Skeletal muscle tissue (tissue), 4 donors: ENCODE results near the gene GNAT1. TPM values are rescaled to one million over a fixed set of nuclear protein-coding genes. Genes with fewer than 3 reads are reported as not detected.

Source experiments
- H3K27ac ChIP-seq: one replicate; pipeline ENCODE4 v1.7.0; 2013; ENCODE audit warnings: mild to moderate bottlenecking, low read depth, low read length, inconsistent platforms
- H3K27me3 ChIP-seq, 3 donors: one replicate each; pipeline ENCODE4 v1.7.0; 2013; ENCODE audit warnings: low read length in 3 of 3; ENCODE audit not compliant: control insufficient read depth in 3 of 3, insufficient read depth in 3 of 3
- H3K36me3 ChIP-seq, 3 donors: one replicate each; pipeline ENCODE4 v1.7.0; 2013; ENCODE audit warnings: low read length in 3 of 3; ENCODE audit not compliant: control insufficient read depth in 3 of 3, insufficient read depth in 3 of 3
- H3K4me1 ChIP-seq, 3 donors: one replicate each; pipeline ENCODE4 v1.7.0; 2013; ENCODE audit warnings: low read length in 3 of 3, mild to moderate bottlenecking in 3 of 3; ENCODE audit not compliant: control insufficient read depth in 3 of 3, insufficient read depth in 3 of 3
- H3K4me3 ChIP-seq, 3 donors: one replicate each; pipeline ENCODE4 v1.7.0; 2013; ENCODE audit warnings: low read length in 3 of 3
- H3K9ac ChIP-seq, 3 donors: one replicate each; pipeline ENCODE4 v1.7.0; 2013; ENCODE audit warnings: low read length in 3 of 3, mild to moderate bottlenecking in 3 of 3, moderate library complexity in 2 of 3, low read depth in 1 of 3
- H3K9me3 ChIP-seq, 3 donors: one replicate each; pipeline ENCODE4 v1.7.0; 2013; ENCODE audit warnings: low read length in 3 of 3; ENCODE audit not compliant: control insufficient read depth in 3 of 3
- total RNA-seq: library from RNA; depleted of rRNA; stranded (reverse); fragments of >200 nt; gene quantifications from one replicate; pipeline ENCODE4 v1.2.3, GENCODE V29; 2014
- donor health status: Osteomylitis.

Gene GNAT1
- total RNA-seq, 1 donor from 2014 or later, result not detected

DNA sequence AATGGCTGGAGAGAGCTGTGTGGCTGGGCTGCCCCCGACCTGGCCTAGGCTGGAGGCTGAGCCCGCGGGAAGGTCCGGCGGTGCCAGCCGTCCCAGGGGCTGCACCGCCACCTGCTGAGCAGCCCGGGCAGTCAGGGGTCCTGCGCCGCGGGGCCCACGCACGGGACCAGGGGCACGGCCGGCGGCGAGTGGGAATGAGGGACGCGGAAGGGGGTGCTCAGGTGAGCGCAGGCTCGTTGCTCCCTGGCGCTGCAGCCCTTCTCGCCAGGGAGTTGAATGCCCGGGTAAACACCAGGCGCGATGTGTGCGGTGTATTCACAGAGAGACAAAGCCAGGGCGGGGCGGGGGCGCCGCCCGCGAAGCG, 37.0 kb upstream of the GNAT1 start:
- H3K9me3 ChIP-seq, result no peaks in the 10 kb centered on the region
- no peak overlapping the region for H3K27ac ChIP-seq
- peak overlapping the region in 2 of 3 donors; percentile 37 to 65 for H3K4me3 ChIP-seq
- H3K9ac ChIP-seq, result peak overlapping the region in 1 of 3 donors; percentile 70
- no peaks in the 10 kb centered on the region for H3K36me3 ChIP-seq
- no peaks in the 10 kb centered on the region for H3K27me3 ChIP-seq
- peaks cover 18 to 40% (median 37%) of the 10 kb centered on the region in 3 donors for H3K4me1 ChIP-seq

DNA sequence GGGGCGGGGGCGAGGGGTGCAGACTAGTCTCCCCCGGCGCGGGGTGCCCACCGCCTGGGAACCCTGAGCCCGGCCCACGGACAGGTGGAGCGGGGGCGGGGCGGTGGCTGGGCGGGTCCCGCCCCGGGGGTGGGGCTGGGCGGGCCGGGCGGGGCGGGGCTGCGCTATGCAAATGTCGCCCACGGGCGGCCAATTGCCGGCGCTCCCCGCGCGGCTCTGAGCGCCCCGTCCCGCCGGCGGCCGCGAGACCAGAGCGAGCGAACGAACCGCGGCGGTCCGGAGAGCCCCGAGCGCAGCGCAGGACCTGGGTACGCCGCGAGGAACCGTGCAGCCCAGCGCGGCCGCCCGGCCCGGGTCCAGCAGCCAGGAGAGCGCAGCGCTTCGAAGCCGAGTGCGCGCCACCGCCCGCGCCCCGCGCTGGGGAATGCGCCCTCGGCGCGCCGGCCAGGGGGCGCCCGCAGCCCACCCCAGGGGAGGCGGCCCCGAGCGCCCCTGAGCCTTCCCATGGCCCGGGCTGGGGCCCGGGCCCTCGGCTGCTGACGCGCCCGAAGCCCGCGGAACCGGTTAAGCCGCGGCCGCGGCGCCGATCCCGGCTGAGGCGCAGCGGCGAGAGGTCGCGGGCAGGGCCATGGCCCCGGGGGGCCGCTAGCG, 36.4 kb upstream of the GNAT1 start, which contains the start of gene SEMA3F:
SEMA3F (plus strand) TSS at position 485 of the 651 bp plus-strand sequence. CDS start 4,299 bp downstream, outside the sequence.
- Histone ChIP-seq H3K9me3 (no peaks in the 10 kb centered on the region), H3K27ac (no peak within 1 kb of the TSS), H3K27me3 (no peaks in the 10 kb centered on the region), H3K4me3 (peak within 1 kb of the TSS; percentile 48 to 75 (median 64)), H3K9ac (peak within 1 kb of the TSS; percentile 73 to 83 (median 73)), H3K4me1 (peaks cover 18 to 42% (median 40%) of the 10 kb centered on the region in 3 donors), H3K36me3 (peaks cover 0 to 1% (median 0%) of the 10 kb centered on the region in 3 donors)

DNA sequence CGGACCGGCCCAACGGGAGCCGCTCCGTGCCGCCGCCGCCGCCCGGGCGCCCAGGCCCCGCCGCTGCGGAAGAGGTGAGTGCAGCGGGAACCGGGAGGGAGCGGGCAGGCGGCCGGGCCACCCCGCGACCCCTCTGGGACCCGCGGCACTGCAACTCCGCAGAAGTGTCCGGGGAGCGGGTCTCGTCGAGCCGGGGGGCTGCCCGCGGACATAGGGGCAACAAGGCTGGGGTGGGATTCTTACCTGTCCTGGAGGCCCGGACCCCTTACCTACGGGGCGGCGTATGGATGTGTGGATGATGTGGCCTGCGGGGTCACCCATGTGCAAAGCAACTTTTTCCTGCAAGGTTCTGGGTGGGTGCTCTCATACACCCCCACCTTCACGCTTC, 35.9 kb upstream of the GNAT1 start:
- no peaks in the 10 kb centered on the region for H3K27me3 ChIP-seq
- peaks cover 0 to 2% (median 0%) of the 10 kb centered on the region in 3 donors for H3K36me3 ChIP-seq
- peak overlapping the region; percentile 48 to 75 (median 64) for H3K4me3 ChIP-seq
- H3K9me3 ChIP-seq, result no peaks in the 10 kb centered on the region
- H3K9ac ChIP-seq, result peak overlapping the region; percentile 73 to 83 (median 73)
- H3K4me1 ChIP-seq, result peaks cover 18 to 46% (median 45%) of the 10 kb centered on the region in 3 donors
- no peak overlapping the region for H3K27ac ChIP-seq

DNA sequence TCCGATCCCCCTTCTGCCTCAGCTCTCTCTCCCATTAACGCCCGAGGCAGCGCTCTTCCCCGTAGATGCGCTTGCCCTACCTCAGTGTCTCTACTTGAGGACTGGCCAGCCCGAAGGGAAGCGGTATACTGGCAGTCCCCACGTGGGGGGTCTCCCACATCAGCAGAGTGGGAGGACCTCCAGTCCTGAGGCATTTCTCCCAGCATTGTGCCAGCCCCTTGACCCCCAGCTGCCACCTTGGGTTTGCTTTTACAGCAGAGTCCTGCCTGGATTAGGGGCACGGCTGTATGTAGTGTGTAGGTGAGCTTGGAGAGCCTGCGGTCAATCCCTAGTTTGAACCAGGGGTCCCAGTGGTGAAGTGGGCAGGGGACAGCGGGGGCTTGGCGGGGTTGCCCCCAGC, 35.5 kb upstream of the GNAT1 start:
- peaks cover 0 to 2% (median 0%) of the 10 kb centered on the region in 3 donors for H3K36me3 ChIP-seq
- H3K9me3 ChIP-seq, result no peaks in the 10 kb centered on the region
- H3K9ac ChIP-seq, result peak overlapping the region; percentile 73 to 83 (median 73)
- H3K4me3 ChIP-seq, result peak overlapping the region; percentile 48 to 75 (median 64)
- H3K27me3 ChIP-seq, result no peaks in the 10 kb centered on the region
- H3K4me1 ChIP-seq, result peaks cover 18 to 47% (median 46%) of the 10 kb centered on the region in 3 donors
- no peak overlapping the region for H3K27ac ChIP-seq

DNA sequence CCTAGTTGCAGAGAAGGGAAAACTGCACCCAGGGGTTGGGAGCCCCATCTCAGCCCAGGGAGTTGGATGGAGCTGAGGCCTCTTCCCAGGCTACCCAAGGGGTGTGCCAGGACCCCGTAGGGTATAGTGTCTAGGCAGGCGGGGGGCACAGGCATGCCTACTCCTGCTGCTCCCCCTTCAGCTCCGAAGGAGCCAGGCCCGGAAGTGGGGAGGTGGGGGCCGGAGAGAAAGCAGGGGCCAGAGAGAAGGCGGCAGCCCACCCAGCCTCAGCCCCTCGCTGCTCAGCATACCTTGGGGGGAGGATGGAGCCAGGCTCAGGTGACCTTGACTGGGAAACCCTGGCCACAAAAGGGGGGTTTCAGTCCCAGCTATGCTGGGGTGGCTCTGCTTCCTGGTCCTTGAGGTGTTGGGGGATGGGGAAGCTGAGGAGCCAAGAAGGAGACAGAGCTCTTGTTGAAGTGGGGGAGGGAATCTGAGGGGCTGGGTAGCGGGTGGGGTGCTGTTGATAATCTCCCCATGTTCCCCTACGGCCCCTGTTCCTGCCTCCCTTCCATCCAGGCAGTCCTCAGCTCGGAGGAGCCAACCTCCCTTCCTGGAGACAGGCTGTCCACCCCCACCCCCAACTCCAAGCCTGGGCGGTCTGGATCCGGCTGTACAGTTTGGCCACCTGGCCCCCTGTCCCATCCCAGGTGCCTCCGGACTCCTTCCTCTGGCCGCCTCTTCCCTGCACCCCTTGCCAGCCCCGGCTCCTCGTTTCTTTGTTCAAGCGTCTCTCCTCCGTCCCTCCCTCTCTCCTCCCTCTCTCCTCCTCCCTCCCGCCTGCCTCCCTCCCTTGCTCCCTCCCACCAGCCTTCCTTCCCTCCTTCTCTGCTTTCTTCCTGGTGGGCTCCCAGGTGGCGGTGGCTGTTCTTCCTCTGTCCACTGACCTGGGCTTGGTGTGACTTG, 34.6 kb upstream of the GNAT1 start:
- Histone ChIP-seq H3K27ac (no peak overlapping the region), H3K4me1 (peaks cover 21 to 55% (median 52%) of the 10 kb centered on the region in 3 donors), H3K9ac (peak overlapping the region; percentile 20 to 83 (median 73)), H3K27me3 (no peaks in the 10 kb centered on the region), H3K9me3 (no peaks in the 10 kb centered on the region), H3K4me3 (peak overlapping the region; percentile 14 to 75 (median 64)), H3K36me3 (peaks cover 0 to 4% (median 2%) of the 10 kb centered on the region in 3 donors)

DNA sequence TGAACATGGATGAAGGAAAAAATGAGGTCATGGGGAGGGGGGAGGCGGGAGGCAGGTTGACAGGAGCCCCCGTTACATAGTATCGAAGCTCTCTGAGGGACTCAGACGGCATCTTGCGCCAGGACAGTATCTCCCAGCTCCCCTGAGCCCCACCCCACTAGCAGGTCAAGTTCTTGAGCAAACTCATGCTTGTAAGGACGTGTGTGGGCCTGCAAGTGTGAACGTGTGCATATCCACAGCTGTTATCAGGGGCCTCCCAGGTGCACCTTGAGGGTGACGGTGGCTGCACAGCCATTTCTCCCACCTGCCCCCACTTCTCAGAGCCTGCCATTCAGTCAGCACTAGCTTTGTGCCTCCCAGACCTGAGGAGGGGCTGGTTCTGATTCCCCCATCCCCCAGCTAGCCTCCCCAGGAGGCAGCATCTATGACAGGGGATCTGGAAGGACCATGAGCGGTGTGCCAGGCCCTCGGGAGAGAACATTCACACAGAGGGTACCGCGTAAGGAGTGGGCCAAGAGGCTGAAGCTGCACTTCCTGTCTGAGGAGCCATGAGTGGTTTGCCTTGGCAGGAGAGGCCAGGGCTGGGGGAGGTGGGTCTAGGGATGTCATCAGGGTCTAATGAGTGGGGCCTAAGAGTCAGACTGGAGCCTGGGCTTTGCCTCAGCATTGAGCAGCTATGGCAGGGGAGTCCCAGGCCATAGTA, 33.4 kb upstream of the GNAT1 start:
- peaks cover 0 to 4% (median 2%) of the 10 kb centered on the region in 3 donors for H3K36me3 ChIP-seq
- no peaks in the 10 kb centered on the region for H3K9me3 ChIP-seq
- H3K9ac ChIP-seq, result peak overlapping the region in 1 of 3 donors; percentile 57
- H3K4me1 ChIP-seq, result peaks cover 30 to 67% (median 64%) of the 10 kb centered on the region in 3 donors
- no peak overlapping the region for H3K27ac ChIP-seq
- no peak overlapping the region for H3K4me3 ChIP-seq
- no peaks in the 10 kb centered on the region for H3K27me3 ChIP-seq

DNA sequence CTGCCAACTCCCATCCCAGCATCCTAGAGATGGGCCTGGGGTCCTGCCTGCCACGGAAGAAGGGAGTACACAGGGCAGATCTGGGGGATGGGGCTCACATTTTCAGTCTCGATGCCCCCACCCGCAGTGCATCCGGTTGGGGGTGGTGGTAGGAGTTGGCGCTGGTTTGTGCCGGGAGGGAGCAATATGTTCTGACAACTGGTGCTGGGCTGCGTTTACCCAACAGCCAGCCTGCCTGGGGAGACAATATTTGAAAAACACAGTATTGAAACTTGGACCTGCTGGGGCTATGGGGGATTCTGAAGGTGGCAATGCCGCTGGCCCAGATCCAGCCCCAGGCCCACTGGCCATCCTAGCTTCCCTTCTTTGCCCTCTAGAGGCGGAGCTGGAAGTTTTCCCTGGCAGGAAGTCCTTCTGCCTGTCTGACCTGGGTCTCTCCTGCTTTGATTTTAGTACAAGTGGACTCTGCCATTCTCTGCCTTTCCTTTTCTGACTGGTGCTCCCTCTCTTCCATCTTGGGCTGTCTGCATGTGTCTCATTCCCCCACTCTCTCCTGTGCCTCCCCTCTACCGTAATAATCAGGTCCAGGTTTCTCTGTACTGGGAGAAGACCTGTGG, 32.8 kb upstream of the GNAT1 start:
- peaks cover 0 to 4% (median 2%) of the 10 kb centered on the region in 3 donors for H3K36me3 ChIP-seq
- no peak overlapping the region for H3K4me3 ChIP-seq
- peaks cover 37 to 73% (median 71%) of the 10 kb centered on the region in 3 donors for H3K4me1 ChIP-seq
- H3K27me3 ChIP-seq, result no peaks in the 10 kb centered on the region
- H3K27ac ChIP-seq, result no peak overlapping the region
- no peak overlapping the region for H3K9ac ChIP-seq
- H3K9me3 ChIP-seq, result no peaks in the 10 kb centered on the region

DNA sequence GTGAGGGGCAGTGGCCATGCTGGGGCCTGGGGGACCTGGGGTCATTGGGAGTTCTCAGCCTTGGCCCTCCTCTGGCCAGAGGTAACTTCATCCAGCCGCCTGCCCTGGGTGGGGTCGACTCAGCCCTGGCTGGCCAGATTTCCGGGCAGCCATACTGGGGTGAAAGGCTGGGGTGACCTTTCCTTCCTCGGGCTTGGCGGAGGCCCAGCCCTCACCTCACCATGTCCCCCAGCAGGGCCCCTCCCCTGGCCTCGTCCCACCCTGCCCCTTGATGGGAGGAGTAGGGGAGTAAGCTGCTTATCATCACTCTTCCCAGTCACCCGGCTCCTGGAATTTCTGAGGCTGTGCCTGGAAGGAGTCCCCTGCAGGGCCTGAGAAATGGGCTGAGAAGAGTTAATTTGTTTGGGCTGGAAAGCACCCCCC, 30.8 kb upstream of the GNAT1 start:
- Histone ChIP-seq H3K27ac (no peak overlapping the region), H3K36me3 (peaks cover 0 to 4% (median 2%) of the 10 kb centered on the region in 3 donors), H3K9me3 (no peaks in the 10 kb centered on the region), H3K9ac (no peak overlapping the region), H3K4me1 (peaks cover 56 to 86% (median 86%) of the 10 kb centered on the region in 3 donors), H3K4me3 (no peak overlapping the region), H3K27me3 (no peaks in the 10 kb centered on the region)

DNA sequence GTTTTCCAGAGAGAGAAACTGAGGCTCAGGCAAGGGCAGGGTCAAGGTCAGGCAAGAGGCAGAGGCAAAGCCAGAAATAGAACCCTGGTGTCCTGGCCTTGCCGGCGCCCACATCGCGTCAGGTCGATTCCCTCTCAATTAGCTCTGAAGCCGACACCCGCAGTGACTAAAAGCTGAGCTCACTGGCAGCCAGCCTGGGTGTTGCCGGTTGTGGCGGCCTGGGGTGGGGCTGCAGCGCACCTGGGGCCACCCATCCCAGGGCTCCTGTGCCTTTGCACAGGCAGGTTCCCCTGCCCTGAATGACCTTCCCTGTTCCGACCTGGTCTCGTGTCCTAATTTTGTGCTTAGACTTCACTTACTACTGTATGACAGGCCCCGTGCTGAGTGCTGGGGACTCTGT, 30.1 kb upstream of the GNAT1 start:
- H3K27me3 ChIP-seq, result no peaks in the 10 kb centered on the region
- peak overlapping the region in 1 of 3 donors; percentile 45 for H3K9ac ChIP-seq
- no peaks in the 10 kb centered on the region for H3K9me3 ChIP-seq
- H3K27ac ChIP-seq, result no peak overlapping the region
- H3K4me1 ChIP-seq, result peaks cover 56 to 86% (median 86%) of the 10 kb centered on the region in 3 donors
- H3K36me3 ChIP-seq, result peaks cover 0 to 4% (median 2%) of the 10 kb centered on the region in 3 donors
- H3K4me3 ChIP-seq, result no peak overlapping the region
